ENCODE results near the gene KRTAP5-3.

Gene KRTAP5-3

DNA sequence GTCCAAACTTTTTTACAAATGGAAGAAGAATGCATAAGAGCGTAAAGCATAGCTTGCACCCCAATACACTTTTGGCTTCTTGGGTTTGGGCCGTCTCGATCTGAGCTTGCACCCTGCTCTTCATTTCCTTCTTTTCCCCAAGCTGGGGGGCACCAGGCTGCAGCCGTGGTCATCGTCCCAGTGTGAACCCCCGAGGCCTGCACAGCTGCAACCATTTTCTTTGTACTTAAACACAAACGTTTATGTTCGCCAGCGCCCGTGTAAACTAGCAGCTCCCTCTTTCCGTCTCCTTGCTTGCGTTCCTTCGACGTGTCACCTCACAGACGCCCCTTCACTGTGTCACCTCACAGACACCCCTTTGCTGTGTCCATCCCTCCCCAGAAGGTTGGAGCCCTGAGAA, 31.4 kb upstream of the KRTAP5-3 start:
- DNase-seq (ENCODE audit: low spot score in 2 of 2) = no peak
- H3K4me3 Mint-ChIP-seq = no peak overlapping the region
- no peaks in the 10 kb centered on the region for H3K9me3 Mint-ChIP-seq
- no peaks in the 10 kb centered on the region for H3K36me3 Mint-ChIP-seq (ENCODE audit: insufficient read depth)
- ATAC-seq (replicated peaks; ENCODE audit: extremely low read depth, poor library complexity, severe bottlenecking) = no peak
- H3K27me3 Mint-ChIP-seq = peaks cover 72% of the 10 kb centered on the region
- no peaks in the 10 kb centered on the region for H3K4me1 Mint-ChIP-seq
- H3K27ac Mint-ChIP-seq (ENCODE audit: low read depth) = no peak overlapping the region

DNA sequence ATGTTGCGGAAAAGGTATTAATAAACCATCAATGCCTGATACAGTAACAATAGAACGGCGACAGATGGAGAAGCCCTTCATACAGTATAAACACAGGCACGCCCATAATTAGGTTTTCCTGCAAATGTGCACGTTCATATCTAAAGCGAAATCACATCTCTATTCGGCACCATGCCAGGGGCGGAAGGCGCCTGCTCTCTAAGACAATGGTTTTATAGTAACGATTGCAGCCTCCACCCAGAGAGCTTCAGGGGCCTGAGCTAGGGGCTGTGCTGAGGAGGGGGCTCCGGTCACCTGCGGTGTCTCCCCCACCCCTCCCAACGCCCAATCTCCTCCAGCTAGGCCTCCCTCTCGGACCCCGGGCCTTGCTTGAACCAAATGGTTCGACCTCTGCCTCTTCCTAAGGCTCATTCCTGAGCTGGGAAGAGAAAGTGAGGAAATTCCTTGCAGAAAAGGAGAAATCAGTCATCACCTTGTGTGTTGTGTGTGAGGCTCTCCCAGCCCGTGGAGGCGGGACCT, 30.9 kb upstream of the KRTAP5-3 start:
- H3K36me3 Mint-ChIP-seq (ENCODE audit: insufficient read depth) = no peaks in the 10 kb centered on the region
- H3K27ac Mint-ChIP-seq (ENCODE audit: low read depth) = no peak overlapping the region
- DNase-seq (ENCODE audit: low spot score in 2 of 2) (no peak), ATAC-seq (replicated peaks; ENCODE audit: extremely low read depth, poor library complexity, severe bottlenecking) (no peak)
- H3K4me1 Mint-ChIP-seq = no peaks in the 10 kb centered on the region
- H3K4me3 Mint-ChIP-seq = no peak overlapping the region
- H3K27me3 Mint-ChIP-seq = peaks cover 68% of the 10 kb centered on the region
- no peaks in the 10 kb centered on the region for H3K9me3 Mint-ChIP-seq

DNA sequence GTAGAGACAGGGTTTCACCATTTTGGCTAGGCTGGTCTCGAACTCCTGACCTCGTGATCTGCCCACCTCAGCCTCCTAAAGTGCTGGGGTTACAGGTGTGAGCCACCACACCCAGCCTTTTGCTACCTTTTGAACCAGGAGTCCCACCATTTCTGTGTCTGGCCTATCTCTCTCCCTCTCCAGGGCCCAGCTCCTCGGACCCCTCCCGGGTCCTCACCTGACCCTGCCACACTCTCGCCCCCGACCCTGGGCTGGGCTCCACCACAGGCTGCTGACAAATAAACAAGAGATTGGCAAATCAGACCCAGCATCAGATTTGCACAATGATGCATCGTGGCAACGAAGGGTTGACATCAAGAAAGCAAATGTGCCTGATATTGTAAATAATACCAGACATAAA, 30.1 kb upstream of the KRTAP5-3 start:
- Mint-ChIP-seq H3K4me3 (no peak overlapping the region), H3K4me1 (no peaks in the 10 kb centered on the region), H3K9me3 (no peaks in the 10 kb centered on the region), H3K27ac (ENCODE audit: low read depth) (no peak overlapping the region), H3K36me3 (ENCODE audit: insufficient read depth) (no peaks in the 10 kb centered on the region), H3K27me3 (peaks cover 63% of the 10 kb centered on the region)
- DNase-seq (ENCODE audit: low spot score in 2 of 2) (no peak), ATAC-seq (replicated peaks; ENCODE audit: extremely low read depth, poor library complexity, severe bottlenecking) (no peak)

DNA sequence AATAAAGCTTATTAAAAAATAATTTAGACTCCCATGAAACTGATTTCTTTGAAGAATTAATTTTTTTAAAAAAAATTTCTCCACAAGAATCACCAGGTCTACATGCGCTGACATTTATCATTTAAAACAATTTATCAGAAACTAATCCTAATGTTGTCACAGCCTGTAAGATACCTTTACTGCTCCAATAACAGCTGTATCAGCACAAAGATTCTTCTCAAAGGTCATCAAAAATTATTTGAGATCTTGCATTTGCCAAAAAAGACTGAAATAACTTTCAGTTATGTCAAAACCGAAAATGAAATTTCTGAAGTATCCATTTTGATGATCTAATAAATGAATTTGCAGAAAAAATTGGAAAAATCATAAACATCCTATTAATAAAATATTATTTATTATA, 29.4 kb upstream of the KRTAP5-3 start:
- H3K27me3 Mint-ChIP-seq = peaks cover 69% of the 10 kb centered on the region
- no peaks in the 10 kb centered on the region for H3K4me1 Mint-ChIP-seq
- no peaks in the 10 kb centered on the region for H3K9me3 Mint-ChIP-seq
- H3K36me3 Mint-ChIP-seq (ENCODE audit: insufficient read depth) = no peaks in the 10 kb centered on the region
- ATAC-seq (replicated peaks; ENCODE audit: extremely low read depth, poor library complexity, severe bottlenecking) (no peak), DNase-seq (ENCODE audit: low spot score in 2 of 2) (no peak)
- no peak overlapping the region for H3K4me3 Mint-ChIP-seq
- H3K27ac Mint-ChIP-seq (ENCODE audit: low read depth) = no peak overlapping the region

DNA sequence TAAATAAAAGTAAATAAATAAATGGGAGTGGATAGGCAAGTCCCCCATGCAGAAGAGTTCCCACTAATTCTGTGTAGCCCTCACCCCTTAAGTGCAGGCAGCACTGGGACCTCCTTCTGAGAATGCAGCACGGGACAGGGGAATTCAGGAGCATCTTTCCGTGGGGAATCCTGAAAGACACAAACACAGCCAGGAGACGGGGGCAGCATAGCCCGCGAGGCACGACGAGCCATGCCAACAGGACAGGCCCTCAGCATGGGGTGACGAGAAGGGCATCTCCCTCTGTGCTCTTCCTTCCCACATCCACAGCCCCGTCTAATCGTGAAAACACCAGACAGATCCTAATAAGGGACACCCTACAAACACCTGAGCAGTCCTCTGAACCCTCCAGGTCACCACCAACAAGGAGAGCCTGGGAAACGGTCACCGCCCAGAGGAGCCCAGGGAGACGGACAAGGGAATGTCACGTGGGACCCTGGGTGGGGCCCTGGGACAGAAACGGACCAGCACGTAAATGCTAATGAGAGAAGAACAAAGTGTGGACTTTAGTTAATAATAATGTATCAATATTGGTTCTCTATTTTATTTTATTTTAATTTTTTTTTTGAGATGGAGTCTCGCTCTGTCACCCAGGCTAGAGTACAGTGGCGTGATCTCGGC, 28.2 kb upstream of the KRTAP5-3 start:
- DNase-seq (ENCODE audit: low spot score in 2 of 2) = no peak
- Mint-ChIP-seq H3K4me3 (no peak overlapping the region), H3K36me3 (ENCODE audit: insufficient read depth) (no peaks in the 10 kb centered on the region), H3K4me1 (no peaks in the 10 kb centered on the region), H3K9me3 (no peaks in the 10 kb centered on the region), H3K27me3 (peaks cover 75% of the 10 kb centered on the region), H3K27ac (ENCODE audit: low read depth) (no peak overlapping the region)
- no peak for ATAC-seq (replicated peaks; ENCODE audit: extremely low read depth, poor library complexity, severe bottlenecking)

GRCh38 chr11:1633864-1634263, 25.6 kb upstream of the KRTAP5-3 start:
- Mint-ChIP-seq H3K27ac (ENCODE audit: low read depth) (no peak overlapping the region), H3K9me3 (no peaks in the 10 kb centered on the region), H3K4me3 (no peak overlapping the region), H3K36me3 (ENCODE audit: insufficient read depth) (no peaks in the 10 kb centered on the region), H3K4me1 (peaks cover 4% of the 10 kb centered on the region), H3K27me3 (peaks cover 66% of the 10 kb centered on the region)
- DNase-seq (ENCODE audit: low spot score in 2 of 2) (no peak), ATAC-seq (replicated peaks; ENCODE audit: extremely low read depth, poor library complexity, severe bottlenecking) (no peak)

GRCh38 chr11:1632053-1632714, 23.9 kb upstream of the KRTAP5-3 start:
- Mint-ChIP-seq H3K27me3 (peaks cover 57% of the 10 kb centered on the region), H3K4me3 (no peak overlapping the region), H3K27ac (ENCODE audit: low read depth) (no peak overlapping the region), H3K4me1 (peaks cover 5% of the 10 kb centered on the region), H3K36me3 (ENCODE audit: insufficient read depth) (peaks cover 1% of the 10 kb centered on the region), H3K9me3 (no peaks in the 10 kb centered on the region)
- ATAC-seq (replicated peaks; ENCODE audit: extremely low read depth, poor library complexity, severe bottlenecking) (no peak), DNase-seq (ENCODE audit: low spot score in 2 of 2) (no peak)

DNA sequence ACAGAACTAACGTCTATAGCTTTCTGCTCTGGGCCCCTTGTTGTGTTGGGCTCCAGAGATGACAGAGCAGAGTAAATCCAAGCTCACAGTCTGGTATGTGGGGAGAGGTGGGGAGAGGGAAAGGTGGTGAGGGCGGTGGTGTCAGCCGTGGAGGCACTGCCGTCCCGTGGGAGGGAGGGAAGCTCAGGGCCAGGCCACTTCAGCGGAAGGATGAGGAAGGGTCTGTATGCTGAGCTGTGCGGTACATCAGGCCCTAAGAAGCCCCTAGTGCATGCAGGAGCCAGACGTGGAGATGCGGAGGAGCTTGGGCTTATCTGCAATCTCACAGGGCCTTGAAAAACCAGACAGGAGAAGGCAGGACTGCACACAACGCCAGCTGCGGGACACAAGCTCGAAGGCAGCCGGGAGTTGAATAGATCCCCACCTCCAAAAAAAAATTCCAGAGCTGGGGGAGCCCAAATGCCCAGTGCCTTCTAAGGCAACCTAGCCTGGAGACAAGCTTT, 22.9 kb upstream of the KRTAP5-3 start:
- Mint-ChIP-seq H3K36me3 (ENCODE audit: insufficient read depth) (peaks cover 1% of the 10 kb centered on the region), H3K9me3 (no peaks in the 10 kb centered on the region), H3K27ac (ENCODE audit: low read depth) (no peak overlapping the region), H3K27me3 (peaks cover 50% of the 10 kb centered on the region), H3K4me3 (no peak overlapping the region), H3K4me1 (peaks cover 9% of the 10 kb centered on the region)
- no peak for DNase-seq (ENCODE audit: low spot score in 2 of 2)
- ATAC-seq (replicated peaks; ENCODE audit: extremely low read depth, poor library complexity, severe bottlenecking) = no peak

GRCh38 chr11:1630271-1630670, 22.0 kb upstream of the KRTAP5-3 start:
- Mint-ChIP-seq H3K27me3 (peaks cover 41% of the 10 kb centered on the region), H3K4me3 (no peak overlapping the region), H3K9me3 (no peaks in the 10 kb centered on the region), H3K4me1 (peaks cover 9% of the 10 kb centered on the region), H3K27ac (ENCODE audit: low read depth) (no peak overlapping the region), H3K36me3 (ENCODE audit: insufficient read depth) (peaks cover 1% of the 10 kb centered on the region)
- DNase-seq (ENCODE audit: low spot score in 2 of 2) (no peak), ATAC-seq (replicated peaks; ENCODE audit: extremely low read depth, poor library complexity, severe bottlenecking) (no peak)

DNA sequence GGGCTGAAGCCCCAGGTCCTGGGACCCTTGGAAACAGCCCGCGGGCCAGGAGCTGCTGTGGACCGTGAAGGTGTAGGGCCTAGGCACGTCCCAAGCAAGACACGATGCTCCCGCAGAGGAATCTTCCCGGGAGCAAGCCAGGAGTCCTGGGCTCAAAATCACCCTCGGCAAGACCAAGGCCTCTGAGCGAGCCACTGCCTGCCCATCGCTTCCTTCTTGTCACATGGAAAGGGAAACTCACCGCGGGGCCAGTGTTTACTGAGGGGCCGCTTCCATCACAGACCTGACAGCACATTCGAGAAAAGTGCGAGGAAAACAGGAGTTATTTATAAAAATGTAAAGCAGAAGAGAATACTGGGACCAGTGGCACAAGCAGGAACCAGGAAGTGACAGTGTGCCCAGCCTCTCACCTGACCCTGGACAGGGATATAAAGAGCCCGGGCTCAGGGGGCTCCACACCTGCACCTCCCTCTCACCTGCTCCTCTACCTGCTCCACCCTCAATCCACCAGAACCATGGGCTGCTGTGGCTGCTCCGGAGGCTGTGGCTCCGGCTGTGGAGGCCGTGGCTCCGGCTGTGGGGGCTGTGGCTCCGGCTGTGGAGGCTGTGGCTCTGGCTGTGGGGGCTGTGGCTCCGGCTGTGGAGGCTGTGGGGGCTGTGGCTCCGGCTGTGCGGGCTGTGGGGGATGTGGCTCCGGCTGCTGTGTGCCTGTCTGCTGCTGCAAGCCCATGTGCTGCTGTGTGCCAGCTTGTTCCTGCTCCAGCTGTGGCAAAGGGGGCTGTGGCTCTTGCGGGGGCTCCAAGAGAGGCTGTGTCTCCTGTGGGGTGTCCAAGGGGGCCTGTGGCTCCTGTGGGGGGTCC, 21.3 kb upstream of the KRTAP5-3 start, which contains the start of gene KRTAP5-5:
Gene KRTAP5-5, plus strand, starts transcription at position 450 of the 860 bp plus-strand sequence. Its CDS starts 66 bp downstream, at position 516.
- Mint-ChIP-seq H3K4me1 (peaks cover 9% of the 10 kb centered on the region), H3K4me3 (no peak within 1 kb of the TSS), H3K27me3 (peaks cover 34% of the 10 kb centered on the region), H3K27ac (ENCODE audit: low read depth) (no peak within 1 kb of the TSS), H3K36me3 (ENCODE audit: insufficient read depth) (peaks cover 1% of the 10 kb centered on the region), H3K9me3 (no peaks in the 10 kb centered on the region)
- no peak for DNase-seq (ENCODE audit: low spot score in 2 of 2)
- ATAC-seq (replicated peaks; ENCODE audit: extremely low read depth, poor library complexity, severe bottlenecking) = no peak

DNA sequence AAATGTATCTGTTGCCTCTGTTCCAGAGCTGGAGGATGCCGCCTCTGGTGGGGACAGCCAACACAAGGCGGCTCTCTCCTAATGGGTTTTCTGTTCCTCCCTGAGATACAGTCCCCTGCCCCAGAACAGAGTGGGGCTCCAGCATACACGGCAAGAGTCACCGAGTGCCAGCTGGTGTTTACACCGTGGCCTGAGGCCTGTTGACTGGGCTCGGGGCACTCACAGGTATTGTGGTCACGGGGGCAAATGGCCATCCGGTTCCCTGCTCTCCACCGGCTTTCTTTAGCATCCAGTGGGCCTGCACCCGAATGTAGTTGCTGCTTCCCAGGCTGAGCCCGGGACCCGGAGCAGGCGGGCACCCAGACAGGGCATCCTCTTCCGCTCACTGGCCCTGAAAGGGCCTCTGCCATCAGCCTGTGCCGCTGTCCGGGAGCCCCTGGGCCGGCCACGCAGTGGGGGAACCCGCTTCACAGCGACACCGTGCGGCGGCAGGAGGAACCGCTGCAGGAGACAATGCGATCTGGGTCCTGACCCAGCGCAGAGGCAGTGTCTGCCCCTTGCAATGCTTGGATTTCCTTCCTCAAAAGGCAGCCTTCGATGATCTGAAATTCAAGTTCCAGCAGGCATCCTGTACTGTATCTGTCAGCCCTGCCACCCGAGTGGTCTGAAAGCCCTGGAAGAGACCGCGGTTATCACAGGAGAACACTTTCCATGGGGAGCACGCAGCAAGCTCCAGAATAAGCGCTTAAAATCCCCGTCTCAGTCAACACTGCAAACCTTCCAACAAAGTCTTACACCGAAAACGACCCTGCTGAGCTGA, 20.5 kb upstream of the KRTAP5-3 start:
- Mint-ChIP-seq H3K4me3 (no peak overlapping the region), H3K27me3 (peaks cover 34% of the 10 kb centered on the region), H3K27ac (ENCODE audit: low read depth) (no peak overlapping the region), H3K36me3 (ENCODE audit: insufficient read depth) (peaks cover 1% of the 10 kb centered on the region), H3K9me3 (no peaks in the 10 kb centered on the region), H3K4me1 (peaks cover 9% of the 10 kb centered on the region)
- peak; percentile 40 to 59 for DNase-seq (ENCODE audit: low spot score in 2 of 2)
- peak; percentile 49 for ATAC-seq (replicated peaks; ENCODE audit: extremely low read depth, poor library complexity, severe bottlenecking)

- Mint-ChIP-seq H3K4me1 (peaks cover 9% of the 10 kb centered on the region), H3K9me3 (no peaks in the 10 kb centered on the region), H3K4me3 (no peak overlapping the region), H3K36me3 (ENCODE audit: insufficient read depth) (peaks cover 1% of the 10 kb centered on the region), H3K27ac (ENCODE audit: low read depth) (no peak overlapping the region), H3K27me3 (peaks cover 5% of the 10 kb centered on the region)
- ATAC-seq (replicated peaks; ENCODE audit: extremely low read depth, poor library complexity, severe bottlenecking) (no peak), DNase-seq (ENCODE audit: low spot score in 2 of 2) (no peak)
Measured at GRCh38 chr11:1625541-1625940, 17.3 kb upstream of the KRTAP5-3 start.

All from central memory CD8-positive, alpha-beta T cell (primary cell).